GM12801 (cell line): ENCODE measurements around the gene UPF1.

Source experiments
- CTCF ChIP-seq: IDR thresholded peaks from one replicate; pipeline ENCODE4 v1.5.1; 2011; ENCODE audit warnings: control low read depth; ENCODE audit not compliant: insufficient read length; ENCODE audit errors: extremely low read depth

Gene UPF1

GRCh38 chr19:18858906-18859646 lies 27.3 kb downstream of the UPF1 start:
- TF ChIP-seq CTCF = no peak

GRCh38 chr19:18859676-18860301 lies 28.0 kb downstream of the UPF1 start:
- no peak for TF ChIP-seq CTCF

- no peak for TF ChIP-seq CTCF
Observed at GRCh38 chr19:18860302-18860700, 28.5 kb downstream of the UPF1 start.

GRCh38 chr19:18860725-18861124 lies 29.0 kb downstream of the UPF1 start:
- no peak for TF ChIP-seq CTCF

GRCh38 chr19:18861235-18861634 lies 29.5 kb downstream of the UPF1 start:
- no peak for TF ChIP-seq CTCF

GRCh38 chr19:18861917-18862316 lies 30.2 kb downstream of the UPF1 start:
- no peak for TF ChIP-seq CTCF

- TF ChIP-seq CTCF = no peak
Observed at GRCh38 chr19:18862976-18863842, 31.4 kb downstream of the UPF1 start.
